Measurements from ENCODE around the gene RGL2.
"Not testable (repeated sequence)": the region's sequence is repeated elsewhere in the genome, so short reads cannot be mapped to it uniquely, and the experiment has no call there.

The RGL2 gene

GRCh38 chr6:33273924-33274902, 24.5 kb downstream of the RGL2 start:
- no peak for DNase-seq (ENCODE audit: low read depth in 2 of 2)

GRCh38 chr6:33273129-33273923, 25.4 kb downstream of the RGL2 start:
- no peak for DNase-seq (ENCODE audit: low read depth in 2 of 2)

- DNase-seq (ENCODE audit: low read depth in 2 of 2), result no peak
Observed at GRCh38 chr6:33272275-33273128, 26.2 kb downstream of the RGL2 start.

GRCh38 chr6:33271468-33272274, 27.1 kb downstream of the RGL2 start, which contains the start of the genes RPS18 and VPS52:
RPS18 (plus strand) TSS chr6:33272075; CDS start chr6:33272120, 45 bp downstream.
VPS52 (minus strand) TSS chr6:33271876; CDS start chr6:33271675, 201 bp downstream.
- peak; percentile 64 to 82 for DNase-seq (ENCODE audit: low read depth in 2 of 2)

GRCh38 chr6:33271117-33271467, 27.6 kb downstream of the RGL2 start:
- DNase-seq (ENCODE audit: low read depth in 2 of 2), result no peak

GRCh38 chr6:33264015-33264414, 34.7 kb downstream of the RGL2 start:
- no peak for DNase-seq (ENCODE audit: low read depth in 2 of 2)

GRCh38 chr6:33262490-33262889, 36.3 kb downstream of the RGL2 start:
- DNase-seq (ENCODE audit: low read depth in 2 of 2), result not testable (repeated sequence)

GRCh38 chr6:33259032-33259431, 39.7 kb downstream of the RGL2 start:
- no peak for DNase-seq (ENCODE audit: low read depth in 2 of 2)

- DNase-seq (ENCODE audit: low read depth in 2 of 2), result no peak
Observed at GRCh38 chr6:33254591-33254990, 44.2 kb downstream of the RGL2 start.

GRCh38 chr6:33252759-33253158, 46.0 kb downstream of the RGL2 start:
- DNase-seq (ENCODE audit: low read depth in 2 of 2), result no peak

- DNase-seq (ENCODE audit: low read depth in 2 of 2), result no peak
Observed at GRCh38 chr6:33251395-33252012, 47.2 kb downstream of the RGL2 start.

GRCh38 chr6:33250731-33251130, 48.0 kb downstream of the RGL2 start:
- DNase-seq (ENCODE audit: low read depth in 2 of 2), result no peak

GRCh38 chr6:33249732-33250630, 48.8 kb downstream of the RGL2 start:
- no peak for DNase-seq (ENCODE audit: low read depth in 2 of 2)

- DNase-seq (ENCODE audit: low read depth in 2 of 2), result peak; percentile 93 to 96
Observed at GRCh38 chr6:33248932-33249731, 49.6 kb downstream of the RGL2 start.

- peak; percentile 15 to 18 for DNase-seq (ENCODE audit: low read depth in 2 of 2)
Observed at GRCh38 chr6:33248643-33248931, 50.2 kb downstream of the RGL2 start.

- peak; percentile 82 to 92 for DNase-seq (ENCODE audit: low read depth in 2 of 2)
Observed at GRCh38 chr6:33247977-33248642, 50.6 kb downstream of the RGL2 start.

- DNase-seq (ENCODE audit: low read depth in 2 of 2), result no peak
Observed at GRCh38 chr6:33243476-33243875, 55.3 kb downstream of the RGL2 start.

- DNase-seq (ENCODE audit: low read depth in 2 of 2), result no peak
Observed at GRCh38 chr6:33241968-33242367, 56.8 kb downstream of the RGL2 start.

Measured in stimulated activated CD8-positive, alpha-beta memory T cell treated with anti-CD3 and anti-CD28 coated beads, Interleukin-2, amount 100 ng/mL, for 48 hours (primary cell).